ENCODE data around the gene TEX51.

TEX51 gene

GRCh38 chr2:126898636-126899035, at the start of gene TEX51:
Gene TEX51, plus strand, starts transcription at chr2:126898890. Its CDS starts 29 bp downstream, at chr2:126898919.
- no peak for DNase-seq

GRCh38 chr2:126849054-126849453, 49.6 kb upstream of the TEX51 start:
- no peak for DNase-seq

GRCh38 chr2:126849486-126849885, 49.2 kb upstream of the TEX51 start:
- DNase-seq, result no peak

- DNase-seq, result no peak
Measured at GRCh38 chr2:126849991-126850535, 48.6 kb upstream of the TEX51 start.

- no peak for DNase-seq
Measured at GRCh38 chr2:126850940-126851339, 47.8 kb upstream of the TEX51 start.

GRCh38 chr2:126851756-126852155, 46.9 kb upstream of the TEX51 start:
- no peak for DNase-seq

- no peak for DNase-seq
Measured at GRCh38 chr2:126852361-126852760, 46.3 kb upstream of the TEX51 start.

- no peak for DNase-seq
Measured at GRCh38 chr2:126855606-126856005, 43.1 kb upstream of the TEX51 start.

GRCh38 chr2:126856403-126856802, 42.3 kb upstream of the TEX51 start:
- DNase-seq, result no peak

- no peak for DNase-seq
Measured at GRCh38 chr2:126857502-126857901, 41.2 kb upstream of the TEX51 start.

- DNase-seq, result no peak
Measured at GRCh38 chr2:126858013-126858412, 40.7 kb upstream of the TEX51 start.

- DNase-seq, result no peak
Measured at GRCh38 chr2:126858436-126858835, 40.3 kb upstream of the TEX51 start.

- no peak for DNase-seq
Measured at GRCh38 chr2:126858991-126859390, 39.7 kb upstream of the TEX51 start.

- no peak for DNase-seq
Measured at GRCh38 chr2:126859631-126860030, 39.1 kb upstream of the TEX51 start.

- DNase-seq, result no peak
Measured at GRCh38 chr2:126860385-126860784, 38.3 kb upstream of the TEX51 start.

- no peak for DNase-seq
Measured at GRCh38 chr2:126862730-126863129, 36.0 kb upstream of the TEX51 start.

- DNase-seq, result no peak
Measured at GRCh38 chr2:126863336-126864015, 35.2 kb upstream of the TEX51 start.

GRCh38 chr2:126864861-126865260, 33.8 kb upstream of the TEX51 start:
- no peak for DNase-seq

GRCh38 chr2:126866451-126866850, 32.2 kb upstream of the TEX51 start:
- no peak for DNase-seq

- DNase-seq, result no peak
Measured at GRCh38 chr2:126874961-126875360, 23.7 kb upstream of the TEX51 start.

GRCh38 chr2:126876631-126877030, 22.1 kb upstream of the TEX51 start:
- DNase-seq, result no peak

- no peak for DNase-seq
Measured at GRCh38 chr2:126877041-126877440, 21.6 kb upstream of the TEX51 start.

GRCh38 chr2:126877861-126878565, 20.7 kb upstream of the TEX51 start:
- DNase-seq, result no peak

GRCh38 chr2:126878601-126879000, 20.1 kb upstream of the TEX51 start:
- no peak for DNase-seq

Measured in kidney glomerular epithelial cell (primary cell).